Stomach (tissue), 9 donors: Measurements from ENCODE around the gene CSE1L. TPM values are rescaled to one million over a fixed set of nuclear protein-coding genes. Genes with fewer than 3 reads are reported as not detected.

Experiments
- DNase-seq, 2 donors: peaks; one replicate each; pipeline versions ENCODE4 v3.0.0 to v3.0.0-alpha.2; 2013 to 2019
- H3K27ac ChIP-seq, 5 donors: fragments of 200-600 bp in 4 of 5; sonication (generic) in 4 of 5; one replicate each; pipeline ENCODE4 v1.5.1; 2013 to 2019; ENCODE audit warnings: mild to moderate bottlenecking in 1 of 5, moderate library complexity in 1 of 5
- H3K27me3 ChIP-seq, 3 donors: fragments of 200-600 bp; sonication (generic); one replicate each; pipeline ENCODE4 v1.5.1; 2017 to 2019; ENCODE audit warnings: mixed run types in 1 of 3
- H3K36me3 ChIP-seq, 4 donors: fragments of 200-600 bp; sonication (generic); 1 replicate in 3 of 4; 2 replicates in 1 of 4; pipeline ENCODE4 v1.5.1; 2016 to 2019
- H3K4me1 ChIP-seq, 4 donors: fragments of 200-600 bp; sonication (generic); one replicate each; pipeline ENCODE4 v1.5.1; 2016 to 2019
- H3K4me3 ChIP-seq, 4 donors: fragments of 200-600 bp; sonication (generic) in 3 of 4; one replicate each; pipeline ENCODE4 v1.5.1; 2016 to 2019; ENCODE audit warnings: mild to moderate bottlenecking in 1 of 4
- H3K9me3 ChIP-seq, 4 donors: fragments of 200-600 bp; sonication (generic); one replicate each; pipeline ENCODE4 v1.5.1; 2016 to 2019
- EP300 ChIP-seq: sonication (generic); formaldehyde crosslinking; IDR thresholded peaks from one replicate; pipeline ENCODE4 v1.6.1; 2017; ENCODE audit warnings: antibody characterized with exemption
- POLR2A ChIP-seq, 4 donors: fragments of 450-650 bp; IDR thresholded peaks; one replicate each; pipeline ENCODE4 v1.6.1; 2016; ENCODE audit warnings: antibody characterized with exemption in 4 of 4, control low read depth in 2 of 4, mild to moderate bottlenecking in 1 of 4, moderate library complexity in 1 of 4
- POLR2AphosphoS5 ChIP-seq, 3 donors: sonication (generic); formaldehyde crosslinking; IDR thresholded peaks; one replicate each; pipeline ENCODE4 v1.6.1; 2016; ENCODE audit warnings: antibody characterized with exemption in 3 of 3
- WGBS, 5 donors: extraction: QIAGEN DNeasy Blood & Tissue Kit in 3 of 5; methylation state at CpG; one replicate each; pipeline versions ENCODE4 v1.1.5 to v1.1.7; 2013 to 2018; 5-methylcytosine and 5-hydroxymethylcytosine counted together
- intact Hi-C: fragments of 100-400 bp; cut with DNase I; formaldehyde crosslinking; loops from one replicate; pipeline ENCODE4 v1.15.1; 2023; ENCODE audit warnings: low total_unique reads
- polyA plus RNA-seq, 3 donors: library from polyadenylated mRNA; stranded (reverse); fragments of 200-250 nt; gene quantifications; one replicate each; pipeline ENCODE4 v1.2.3, GENCODE V29; 2013
- total RNA-seq, 5 donors: library from RNA; depleted of rRNA; stranded (reverse); fragments of >200 nt; gene quantifications; one replicate each; pipeline versions ENCODE4 v1.1.0 to v1.2.3, GENCODE V29; 2014 to 2016
- TF ChIP-seq, protein P1 (sequence below), 7 experiments: fragments of 450-650 bp in 4 of 7; fragments of 200-600 bp in 3 of 7; sonication (generic) in 3 of 7; IDR thresholded peaks; one replicate each; pipeline ENCODE4 v1.5.1; 2016 to 2019; ENCODE audit warnings: antibody characterized with exemption in 7 of 7, control low read depth in 2 of 7, mild to moderate bottlenecking in 1 of 7
- donor health status: healthy with polysubstance abuse.
- donor health status: Bipolar disorder and iron deficiency.
- donor health status: healthy.

The CSE1L gene
- total and polyA plus RNA-seq, 8 donors: 2.0 to 66.1 (median 31.1) TPM

DNA sequence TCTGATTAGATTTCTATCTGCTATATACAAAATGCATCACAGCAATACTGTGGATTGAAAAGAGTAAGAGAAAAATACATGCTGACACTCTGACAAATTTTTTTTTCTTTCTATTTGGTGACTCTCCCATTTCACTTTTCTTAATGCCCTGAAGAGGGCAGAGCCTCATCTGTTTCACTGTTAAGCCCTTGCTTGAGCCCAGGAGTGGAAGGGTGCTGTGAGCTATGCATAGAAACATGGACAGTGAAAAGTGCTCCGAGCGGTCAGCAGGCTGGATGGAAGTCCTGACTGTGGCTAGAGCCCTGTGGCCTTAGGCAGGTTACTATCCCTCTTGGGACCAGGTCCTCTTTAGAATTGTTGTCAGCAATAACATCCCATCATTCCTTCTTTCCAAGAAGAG, 17.4 kb upstream of the CSE1L start:
- no peaks in the 10 kb centered on the region for H3K4me1 ChIP-seq
- H3K36me3 ChIP-seq: peaks cover 68 to 100% (median 98%) of the 10 kb centered on the region in 4 donors
- whole genome bisulfite sequencing, 5 donors: 67 to 75% (median 71%) methylated on average over 2 of the region's 2 CpGs
- peak in 1 of 2 donors; percentile 33 for DNase-seq
- TF ChIP-seq, protein P1, sequence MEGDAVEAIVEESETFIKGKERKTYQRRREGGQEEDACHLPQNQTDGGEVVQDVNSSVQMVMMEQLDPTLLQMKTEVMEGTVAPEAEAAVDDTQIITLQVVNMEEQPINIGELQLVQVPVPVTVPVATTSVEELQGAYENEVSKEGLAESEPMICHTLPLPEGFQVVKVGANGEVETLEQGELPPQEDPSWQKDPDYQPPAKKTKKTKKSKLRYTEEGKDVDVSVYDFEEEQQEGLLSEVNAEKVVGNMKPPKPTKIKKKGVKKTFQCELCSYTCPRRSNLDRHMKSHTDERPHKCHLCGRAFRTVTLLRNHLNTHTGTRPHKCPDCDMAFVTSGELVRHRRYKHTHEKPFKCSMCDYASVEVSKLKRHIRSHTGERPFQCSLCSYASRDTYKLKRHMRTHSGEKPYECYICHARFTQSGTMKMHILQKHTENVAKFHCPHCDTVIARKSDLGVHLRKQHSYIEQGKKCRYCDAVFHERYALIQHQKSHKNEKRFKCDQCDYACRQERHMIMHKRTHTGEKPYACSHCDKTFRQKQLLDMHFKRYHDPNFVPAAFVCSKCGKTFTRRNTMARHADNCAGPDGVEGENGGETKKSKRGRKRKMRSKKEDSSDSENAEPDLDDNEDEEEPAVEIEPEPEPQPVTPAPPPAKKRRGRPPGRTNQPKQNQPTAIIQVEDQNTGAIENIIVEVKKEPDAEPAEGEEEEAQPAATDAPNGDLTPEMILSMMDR (IDR thresholded peaks at IDR 0.05): no peak
- TF ChIP-seq POLR2A (IDR thresholded peaks at IDR 0.05) (no peak), EP300 (no peak), POLR2AphosphoS5 (IDR thresholded peaks at IDR 0.05) (no peak)
- H3K27me3 ChIP-seq: no peaks in the 10 kb centered on the region
- H3K4me3 ChIP-seq: no peak overlapping the region
- H3K27ac ChIP-seq: peak overlapping the region in 1 of 5 donors; percentile 43
- intact Hi-C loops: no loop called here
- H3K9me3 ChIP-seq: no peaks in the 10 kb centered on the region

DNA sequence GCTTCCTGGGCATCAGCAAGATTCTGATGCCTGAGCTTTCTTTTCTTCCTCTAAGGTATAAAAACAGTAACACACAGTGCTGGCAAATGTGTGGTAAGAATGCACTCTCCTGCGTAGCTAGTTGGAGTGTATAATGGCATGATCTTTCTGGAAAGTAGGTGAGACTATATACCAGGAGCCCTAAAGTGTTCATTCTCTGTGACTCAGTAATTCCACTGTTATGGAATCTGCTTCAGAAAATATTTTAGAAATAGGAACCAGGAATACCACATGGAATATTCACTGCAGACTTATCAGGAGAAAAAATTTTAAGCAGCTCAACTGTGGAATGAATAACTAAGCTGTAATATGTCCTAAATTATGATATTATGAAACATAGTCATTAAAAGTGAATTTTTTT, 16.9 kb upstream of the CSE1L start:
- Histone ChIP-seq H3K36me3 (peaks cover 63 to 100% (median 98%) of the 10 kb centered on the region in 4 donors), H3K4me3 (no peak overlapping the region), H3K27ac (peak overlapping the region in 1 of 5 donors; percentile 43), H3K27me3 (no peaks in the 10 kb centered on the region), H3K4me1 (no peaks in the 10 kb centered on the region), H3K9me3 (no peaks in the 10 kb centered on the region)
- 63 to 100% (median 94%) methylated on average over 1 of the region's 1 CpG for WGBS, 5 donors
- intact Hi-C loops: no loop called here
- no peak for TF ChIP-seq POLR2AphosphoS5 (IDR thresholded peaks at IDR 0.05)
- no peak for DNase-seq

DNA sequence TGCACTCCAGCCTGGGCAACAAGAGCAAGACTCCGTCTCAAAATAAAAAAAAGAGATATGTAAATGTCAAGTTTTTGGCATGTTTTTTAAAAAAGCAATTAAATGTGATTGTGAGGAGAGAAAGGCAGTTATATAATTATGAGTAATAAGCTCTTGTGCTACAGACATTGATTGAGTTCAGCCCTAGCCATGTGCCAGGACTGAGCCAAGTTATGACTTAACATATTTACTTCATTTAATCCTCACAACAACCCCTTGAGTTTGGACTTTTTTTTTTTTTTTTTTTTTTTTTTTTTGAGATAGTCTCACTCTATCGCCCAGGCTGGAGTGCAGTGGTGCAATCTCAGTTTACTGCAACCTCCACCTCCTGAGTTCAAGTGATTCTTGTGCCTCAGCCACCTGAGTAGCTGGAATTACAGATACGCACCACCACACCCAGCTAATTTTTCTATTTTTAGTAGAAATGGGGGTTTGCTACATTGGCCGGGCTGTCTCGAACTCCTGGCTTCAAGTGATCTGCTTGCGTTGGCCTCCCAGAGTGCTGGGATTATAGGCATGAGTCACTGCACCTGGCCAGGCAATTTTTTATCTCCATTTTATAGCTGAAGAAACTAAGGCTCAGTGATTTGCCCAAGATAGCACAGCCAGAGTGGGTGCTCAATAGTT, 15.0 kb upstream of the CSE1L start:
- Histone ChIP-seq H3K27ac (no peak overlapping the region), H3K9me3 (no peaks in the 10 kb centered on the region), H3K4me1 (no peaks in the 10 kb centered on the region), H3K27me3 (no peaks in the 10 kb centered on the region), H3K4me3 (no peak overlapping the region), H3K36me3 (peaks cover 56 to 100% (median 97%) of the 10 kb centered on the region in 4 donors)
- intact Hi-C loops: no loop called here
- WGBS, 5 donors: 58 to 80% (median 67%) methylated on average over 5 to 6 of the region's 6 CpGs
- DNase-seq: no peak
- TF ChIP-seq POLR2AphosphoS5 (IDR thresholded peaks at IDR 0.05) (peak in 1 of 3 donors; percentile 28), EP300 (no peak)
- TF ChIP-seq, protein P1 (IDR thresholded peaks at IDR 0.05): no peak

GRCh38 chr20:49032455-49032854, 13.7 kb upstream of the CSE1L start:
- Histone ChIP-seq H3K36me3 (peaks cover 52 to 87% (median 84%) of the 10 kb centered on the region in 4 donors), H3K4me3 (no peak overlapping the region), H3K27me3 (no peaks in the 10 kb centered on the region), H3K27ac (no peak overlapping the region), H3K4me1 (peaks cover 0 to 2% (median 0%) of the 10 kb centered on the region in 4 donors), H3K9me3 (no peaks in the 10 kb centered on the region)
- no peak for DNase-seq
- intact Hi-C loops: no loop called here
- no peak for TF ChIP-seq EP300
- TF ChIP-seq, protein P1 (IDR thresholded peaks at IDR 0.05): no peak
- no peak for TF ChIP-seq POLR2AphosphoS5 (IDR thresholded peaks at IDR 0.05)
- no peak for TF ChIP-seq POLR2A (IDR thresholded peaks at IDR 0.05)
- WGBS, 5 donors: 94 to 98% (median 98%) methylated on average over 8 of the region's 8 CpGs
